NCI-H345 (cell line): ENCODE measurements around the gene ZNF486.
"Not testable (repeated sequence)": the region's sequence is repeated elsewhere in the genome, so short reads cannot be mapped to it uniquely, and the experiment has no call there.

Experiments
- DNase-seq: peaks from one replicate; lab custom pipeline; 2025; lab: John Stamatoyannopoulos, UW

The ZNF486 gene

DNA sequence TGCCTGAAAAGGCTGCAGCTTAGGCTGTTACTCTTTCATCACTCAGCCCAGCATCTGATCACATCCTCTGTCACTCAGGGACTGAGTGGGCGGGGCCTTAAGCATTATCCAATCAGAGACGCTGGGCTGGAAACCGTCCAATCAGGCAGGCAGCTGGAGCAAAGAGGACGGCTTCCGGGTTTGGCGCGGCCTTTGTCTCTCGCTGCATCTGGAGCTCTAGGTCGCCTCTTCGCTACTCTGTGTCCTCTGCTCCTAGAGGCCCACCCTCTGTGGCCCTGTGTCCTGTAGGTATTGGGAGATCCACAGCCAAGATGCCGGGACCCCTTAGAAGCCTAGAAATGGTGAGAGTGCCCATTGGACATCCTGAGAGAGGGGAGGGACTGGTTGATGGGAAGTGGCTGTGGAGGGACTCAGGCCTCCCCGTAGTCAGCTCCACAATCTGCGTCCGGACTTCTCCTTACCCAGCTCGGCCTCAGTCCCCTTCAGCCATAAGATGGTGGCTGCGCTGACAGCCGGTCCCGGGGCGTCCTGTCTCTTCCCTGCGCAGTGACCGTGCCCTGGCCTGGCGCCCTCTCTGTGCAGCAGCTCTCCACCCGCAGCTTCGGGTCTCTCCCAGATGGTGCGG lies at the start of gene ZNF486:
ZNF486 (plus strand) TSS at position 195 of the 625 bp plus-strand sequence; CDS start at position 312, 117 bp downstream.
- DNase-seq, result no peak

DNA sequence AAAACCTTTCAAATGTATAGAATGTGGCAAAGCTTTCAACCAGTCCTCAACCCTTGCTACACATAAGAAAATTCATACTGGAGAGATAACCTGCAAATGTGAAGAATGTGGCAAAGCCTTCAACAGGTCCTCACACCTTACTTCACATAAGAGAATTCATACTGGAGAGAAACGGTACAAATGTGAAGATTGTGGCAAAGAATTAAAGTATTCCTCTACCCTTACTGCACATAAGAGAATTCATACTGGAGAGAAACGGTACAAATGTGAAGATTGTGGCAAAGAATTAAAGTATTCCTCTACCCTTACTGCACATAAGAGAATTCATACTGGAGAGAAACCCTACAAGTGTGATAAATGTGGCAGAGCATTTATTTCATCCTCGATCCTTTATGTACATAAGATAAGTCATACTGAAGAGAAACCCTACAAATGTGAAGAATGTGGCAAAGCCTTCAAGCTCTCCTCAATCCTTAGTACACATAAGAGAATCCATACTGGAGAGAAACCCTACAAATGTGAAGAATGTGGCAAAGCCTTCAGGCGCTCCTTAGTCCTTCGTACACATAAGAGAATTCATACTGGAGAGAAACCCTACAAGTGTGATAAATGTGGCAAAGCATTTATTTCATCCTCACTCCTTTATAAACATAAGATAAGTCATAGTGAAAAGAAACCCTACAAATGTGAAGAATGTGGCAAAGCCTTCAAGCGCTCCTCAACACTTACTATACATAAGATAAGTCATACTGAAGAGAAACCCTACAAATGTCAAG lies 48.8 kb upstream of the ZNF486 start:
- DNase-seq, result not testable (repeated sequence)

DNA sequence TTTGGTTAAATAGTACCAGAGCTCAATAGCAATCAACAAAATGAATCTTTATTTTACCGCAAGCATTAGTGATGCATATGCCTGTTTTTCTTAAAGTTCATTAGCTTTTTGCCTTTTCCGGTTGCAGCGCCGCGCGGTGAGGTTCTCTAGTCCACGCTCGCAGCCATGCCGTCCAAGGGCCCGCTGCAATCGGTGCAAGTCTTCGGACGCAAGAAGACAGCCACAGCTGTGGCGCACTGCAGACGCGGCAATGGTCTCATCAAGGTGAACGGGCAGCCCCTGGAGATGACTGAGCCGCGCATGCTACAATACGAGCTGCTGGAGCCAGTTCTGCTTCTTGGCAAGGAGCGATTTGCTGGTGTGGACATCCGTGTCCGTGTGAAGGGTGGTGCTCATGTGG lies 42.1 kb upstream of the ZNF486 start:
- DNase-seq, result no peak

DNA sequence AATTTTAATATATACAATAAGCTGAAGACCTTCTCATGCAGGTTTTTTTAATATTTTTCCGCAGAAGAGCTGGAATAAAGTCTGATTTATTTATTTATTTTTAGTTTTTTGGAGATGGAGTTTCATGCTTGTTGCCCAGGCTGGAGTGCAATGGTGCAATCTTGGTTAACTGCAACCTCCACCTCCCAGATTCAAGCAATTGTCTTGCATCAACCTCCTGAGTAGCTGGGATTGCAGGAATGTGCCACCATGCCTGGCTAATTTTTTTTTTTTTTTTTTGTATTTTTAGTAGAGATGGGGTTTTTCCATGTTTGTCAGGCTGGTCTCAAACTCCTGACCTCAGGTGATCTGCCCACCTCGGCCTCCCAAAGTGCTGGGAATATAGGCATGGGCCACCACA lies 34.1 kb upstream of the ZNF486 start:
- not testable (repeated sequence) for DNase-seq

DNA sequence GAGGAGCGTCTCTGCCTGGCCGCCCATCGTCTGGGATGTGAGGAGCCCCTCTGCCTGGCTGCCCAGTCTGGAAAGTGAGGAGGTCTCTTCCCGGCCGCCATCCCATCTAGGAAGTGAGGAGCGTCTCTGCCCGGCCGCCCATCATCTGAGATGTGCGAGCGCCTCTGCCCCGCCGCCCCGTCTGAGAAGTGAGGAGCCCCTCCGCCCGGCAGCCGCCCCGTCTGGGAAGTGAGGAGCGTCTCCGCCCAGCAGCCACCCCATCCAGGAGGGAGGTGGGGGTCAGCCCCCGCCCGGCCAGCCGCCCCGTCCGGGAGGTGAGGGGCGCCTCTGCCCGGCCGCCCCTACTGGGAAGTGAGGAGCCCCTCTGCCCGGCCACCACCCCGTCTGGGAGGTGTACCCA lies 29.3 kb upstream of the ZNF486 start:
- DNase-seq, result not testable (repeated sequence)

DNA sequence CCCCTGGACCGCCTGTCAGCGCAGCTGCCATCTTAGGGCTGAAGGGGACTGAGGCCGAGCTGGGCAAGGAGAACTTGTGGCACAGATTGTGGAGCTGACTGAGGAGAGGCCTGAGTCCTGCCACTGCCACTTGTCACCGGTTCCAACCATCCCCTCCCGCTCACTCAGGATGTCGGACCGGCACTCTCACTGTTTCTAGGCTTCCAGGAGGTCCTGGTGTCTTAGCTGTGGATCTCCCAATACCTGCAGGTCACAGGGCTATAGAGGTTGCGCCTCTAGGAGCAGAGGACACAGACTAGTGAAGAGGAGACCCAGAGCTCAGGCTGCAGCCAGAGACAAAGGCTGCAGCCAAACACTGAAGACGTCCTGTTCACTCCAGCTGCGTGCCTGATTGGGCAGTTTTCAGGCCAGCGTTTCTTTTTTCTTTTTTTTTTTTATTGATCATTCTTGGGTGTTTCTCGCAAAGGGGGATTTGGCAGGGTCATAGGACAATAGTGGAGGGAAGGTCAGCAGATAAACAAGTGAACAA lies 15.3 kb upstream of the ZNF486 start:
- no peak for DNase-seq

DNA sequence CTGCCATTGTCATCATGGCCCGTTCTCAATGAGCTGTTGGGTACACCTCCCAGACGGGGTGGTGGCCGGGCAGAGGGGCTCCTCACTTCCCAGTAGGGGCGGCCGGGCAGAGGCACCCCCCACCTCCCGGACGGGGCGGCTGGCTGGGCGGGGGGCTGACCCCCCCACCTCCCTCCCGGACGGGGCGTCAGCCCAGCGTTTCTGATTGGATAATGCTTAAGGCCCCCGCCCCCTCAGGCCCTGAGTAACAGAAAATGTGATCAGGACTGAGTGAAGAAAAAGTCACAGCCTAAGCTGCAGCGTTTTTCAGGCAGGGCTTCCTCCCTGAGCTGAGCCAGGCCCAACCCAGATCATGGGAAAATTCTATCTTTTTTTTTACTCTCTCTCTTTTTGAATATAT lies 14.5 kb upstream of the ZNF486 start:
- DNase-seq, result not testable (repeated sequence)

DNA sequence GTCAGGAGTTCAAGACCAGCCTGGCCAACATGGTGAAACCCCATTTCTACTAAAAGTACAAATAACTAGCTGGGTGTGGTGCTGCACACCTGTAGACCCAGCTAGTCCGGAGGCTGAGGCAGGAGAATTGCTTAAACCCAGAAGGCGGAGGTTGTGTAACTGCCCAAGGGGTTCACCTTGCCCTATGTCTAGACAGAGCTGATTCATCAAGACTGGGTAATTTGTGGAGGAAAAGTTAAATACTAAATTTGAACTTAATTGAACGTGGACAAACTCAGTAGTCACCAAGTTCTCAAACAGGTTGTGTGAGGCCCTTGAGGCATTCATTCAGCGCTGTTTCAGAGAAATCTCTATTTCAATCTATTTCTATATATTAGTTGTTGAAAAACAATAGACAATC lies 13.7 kb upstream of the ZNF486 start:
- DNase-seq, result no peak

DNA sequence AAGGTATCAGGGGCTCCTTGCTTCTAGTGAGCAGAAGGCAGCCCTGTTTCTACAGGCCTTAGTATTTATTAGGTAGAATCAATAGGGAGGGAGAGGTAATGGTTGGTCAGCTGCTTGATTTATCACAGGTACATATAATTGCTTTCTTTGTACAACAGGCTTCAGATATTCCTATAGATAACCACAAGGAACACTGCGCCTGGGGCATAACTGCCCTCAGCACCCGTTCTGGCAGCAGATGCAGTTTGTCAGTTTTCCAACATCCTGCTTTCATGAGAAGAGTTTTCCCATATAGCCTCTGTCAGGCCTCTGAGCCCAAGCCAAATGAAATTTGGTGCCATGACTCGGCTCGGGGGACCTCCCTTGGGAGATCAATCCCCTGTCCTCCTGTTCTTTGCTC lies 12.4 kb upstream of the ZNF486 start:
- DNase-seq, result no peak

DNA sequence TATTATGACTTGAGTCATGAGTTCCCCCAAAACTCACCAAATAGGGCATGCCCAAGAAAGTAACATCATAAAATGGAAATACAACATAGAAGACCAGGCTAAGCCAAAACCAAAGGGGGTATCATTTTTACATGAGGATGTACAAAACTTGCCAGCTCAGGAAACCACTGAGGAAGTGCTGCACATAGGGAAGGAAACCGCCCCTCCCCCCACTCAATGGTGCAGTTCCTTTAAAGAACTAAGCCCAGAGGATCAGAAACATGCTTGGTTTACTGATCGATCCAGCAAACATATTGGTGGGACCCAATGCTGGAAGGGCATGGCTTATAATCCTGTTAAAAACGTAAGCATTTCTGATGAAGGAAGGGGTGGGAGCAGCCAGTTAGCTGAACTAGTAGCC lies 4.2 kb upstream of the ZNF486 start:
- no peak for DNase-seq

DNA sequence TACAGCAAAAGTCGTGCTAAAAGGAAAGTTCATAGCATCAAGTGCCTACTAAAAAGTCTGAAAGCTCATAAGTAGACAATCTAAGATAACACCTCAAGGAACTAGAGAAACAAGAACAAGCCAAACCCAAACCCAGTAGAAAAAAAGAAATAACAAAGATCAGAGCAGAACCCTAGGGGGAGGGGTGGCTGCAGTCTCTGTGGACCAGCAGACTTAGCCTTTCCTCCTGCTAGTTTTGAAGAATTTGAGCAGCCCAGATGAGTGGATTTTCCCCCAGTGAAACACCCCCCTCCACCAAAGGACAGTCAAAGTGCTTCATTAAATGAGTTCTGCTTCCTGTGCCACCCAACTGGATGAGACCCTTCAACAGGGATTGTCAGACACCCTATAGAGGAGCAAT lies 2.6 kb upstream of the ZNF486 start:
- DNase-seq, result no peak

DNA sequence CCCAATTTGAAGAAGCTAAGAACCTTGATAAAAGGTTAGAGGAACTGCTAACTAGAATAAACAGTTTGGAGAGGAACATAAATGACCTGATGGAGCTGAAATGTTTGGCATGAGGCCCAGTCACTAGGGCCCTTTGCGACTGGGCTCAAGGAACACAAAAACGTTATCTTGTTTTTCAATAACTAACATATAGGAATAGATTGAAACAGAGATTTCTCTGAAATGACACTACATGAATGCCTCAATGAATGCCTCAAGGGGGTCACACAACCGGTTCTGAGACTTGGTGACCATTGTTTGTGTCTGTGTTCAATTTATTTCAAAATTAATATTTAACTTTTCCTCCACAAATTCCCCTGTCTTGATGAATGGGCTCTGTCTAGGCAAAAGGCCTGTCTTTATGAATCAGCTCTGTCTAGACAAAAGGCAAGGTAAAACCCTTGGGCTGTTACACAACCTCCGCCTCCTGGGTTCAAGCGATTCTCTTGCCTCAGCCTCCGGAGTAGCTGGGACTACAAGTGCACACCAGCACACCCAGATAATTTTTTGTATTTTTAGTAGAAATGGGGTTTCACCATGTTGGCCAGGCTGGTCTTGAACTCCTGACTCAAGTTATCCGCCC lies 932 bp upstream of the ZNF486 start:
- no peak for DNase-seq

DNA sequence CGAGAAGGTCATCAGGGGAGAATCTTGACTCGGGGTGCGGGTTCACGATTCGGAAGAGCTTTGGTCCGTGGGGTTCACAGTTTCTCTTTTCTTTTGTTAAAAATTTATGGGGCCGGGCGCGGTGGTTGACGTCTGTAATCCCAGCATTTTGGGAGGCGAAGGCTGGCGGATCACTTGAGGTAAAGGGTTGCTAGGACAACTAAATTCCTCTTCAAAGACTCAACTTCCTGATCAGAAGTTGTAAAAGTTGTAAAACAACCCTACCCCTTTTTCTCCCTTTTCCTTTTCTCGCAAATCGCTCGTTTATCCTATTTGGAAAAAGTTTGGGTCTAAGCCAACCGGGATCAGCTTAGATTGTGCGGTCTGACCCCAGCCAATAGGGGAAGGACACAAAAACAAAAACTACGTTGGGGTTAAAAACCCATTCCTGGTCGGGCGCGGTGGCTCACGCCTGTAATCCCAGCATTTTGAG lies 673 bp downstream of the ZNF486 start:
- no peak for DNase-seq

DNA sequence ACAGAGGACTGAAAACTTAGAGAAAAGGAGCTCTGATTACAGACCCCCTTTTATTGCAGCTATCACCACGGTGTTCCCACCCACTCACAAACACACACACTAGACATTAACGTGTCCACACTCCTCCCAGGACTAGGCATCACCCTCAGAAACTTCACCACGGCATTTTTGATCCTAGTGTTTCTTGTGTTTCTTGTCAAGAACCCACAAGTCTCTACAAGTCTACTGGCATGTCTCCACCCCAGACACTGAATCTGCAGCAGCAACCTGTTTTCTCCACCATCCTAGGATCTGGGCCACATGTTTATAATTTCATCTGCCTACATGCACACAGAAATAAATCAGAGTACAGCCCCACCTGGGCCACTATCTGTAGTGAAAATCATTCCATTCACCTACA lies 4.3 kb downstream of the ZNF486 start:
- no peak for DNase-seq

DNA sequence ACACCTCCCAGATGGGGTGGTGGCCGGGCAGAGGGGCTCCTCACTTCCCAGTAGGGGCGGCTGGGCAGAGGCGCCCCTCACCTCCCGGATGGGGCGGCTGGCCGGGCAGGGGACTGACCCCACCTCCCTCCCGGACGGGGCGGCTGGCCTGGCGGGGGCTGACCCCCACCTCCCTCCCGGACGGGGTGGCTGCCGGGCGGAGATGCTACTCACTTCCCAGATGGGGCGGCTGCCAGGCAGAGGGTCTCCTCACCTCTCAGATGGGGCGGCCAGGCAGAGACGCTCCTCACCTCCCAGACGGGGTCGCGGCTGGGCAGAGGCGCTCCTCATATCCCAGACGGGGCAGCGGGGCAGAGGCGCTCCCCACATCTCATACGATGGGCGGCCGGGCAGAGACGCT lies 8.8 kb downstream of the ZNF486 start:
- DNase-seq, result not testable (repeated sequence)

DNA sequence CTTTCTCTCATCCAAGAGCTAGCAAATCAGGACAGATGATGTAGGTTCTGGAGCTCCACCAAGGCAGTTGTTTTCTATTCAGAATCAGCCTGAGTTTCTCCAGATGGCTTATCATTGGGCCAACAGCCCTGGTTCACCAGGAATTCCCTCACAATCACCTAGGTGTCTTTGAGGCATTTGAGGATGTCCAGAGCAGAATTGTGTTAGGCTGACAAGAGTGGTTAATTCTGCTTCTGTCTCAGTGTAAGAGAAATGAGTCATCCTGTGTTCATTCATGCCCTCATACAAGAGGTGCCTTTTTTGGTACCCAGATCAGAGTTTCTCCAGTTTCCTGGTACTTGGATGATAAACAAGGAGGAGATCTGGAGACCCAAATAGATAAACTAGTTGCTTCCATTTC lies 12.9 kb downstream of the ZNF486 start:
- DNase-seq, result not testable (repeated sequence)

DNA sequence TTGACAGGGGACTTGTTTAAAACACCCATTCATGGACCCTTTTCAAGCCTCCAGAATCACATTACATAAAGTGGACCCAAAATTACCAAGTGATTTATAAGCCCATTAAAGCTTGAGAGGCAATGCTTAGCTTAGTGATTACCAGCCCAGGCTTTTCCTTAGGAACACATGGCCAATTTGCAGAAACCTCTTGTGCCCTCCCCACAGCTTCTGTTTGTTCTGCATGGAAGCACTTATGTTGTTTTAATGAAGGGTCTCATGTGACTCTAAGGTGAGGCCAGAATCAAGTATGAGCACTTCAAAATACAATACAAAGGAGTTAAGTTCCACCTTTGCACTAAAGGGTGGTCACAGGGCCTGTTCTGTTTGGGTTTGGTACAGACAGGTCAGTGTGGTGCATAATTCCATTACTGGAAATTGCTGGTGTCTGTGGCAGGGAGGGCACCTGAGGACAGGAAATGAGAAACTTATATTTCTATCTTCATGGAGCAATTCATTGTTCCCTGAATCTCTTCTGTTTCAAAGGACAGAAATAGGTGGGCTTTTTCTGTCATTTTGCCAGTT lies 15.3 kb downstream of the ZNF486 start:
- DNase-seq, result no peak

DNA sequence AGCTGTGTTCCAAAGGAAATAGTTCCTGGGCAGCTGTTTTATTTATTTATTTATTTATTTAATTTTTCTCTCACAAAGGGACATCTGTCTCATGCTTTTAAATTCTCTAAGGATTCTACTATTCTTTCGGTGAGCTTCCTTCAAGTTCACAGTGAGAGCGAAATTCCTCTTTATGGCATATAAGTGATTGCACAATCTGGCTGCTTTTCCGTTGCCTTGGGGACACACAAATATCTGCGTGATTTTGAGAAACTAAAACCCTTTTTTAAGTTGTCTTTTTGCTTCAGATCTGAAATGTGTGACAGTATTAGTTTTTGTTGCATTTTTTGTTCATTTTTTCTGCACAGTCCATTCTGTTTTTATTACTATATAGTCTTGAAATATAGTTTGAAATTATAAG lies 19.2 kb downstream of the ZNF486 start:
- DNase-seq, result no peak

DNA sequence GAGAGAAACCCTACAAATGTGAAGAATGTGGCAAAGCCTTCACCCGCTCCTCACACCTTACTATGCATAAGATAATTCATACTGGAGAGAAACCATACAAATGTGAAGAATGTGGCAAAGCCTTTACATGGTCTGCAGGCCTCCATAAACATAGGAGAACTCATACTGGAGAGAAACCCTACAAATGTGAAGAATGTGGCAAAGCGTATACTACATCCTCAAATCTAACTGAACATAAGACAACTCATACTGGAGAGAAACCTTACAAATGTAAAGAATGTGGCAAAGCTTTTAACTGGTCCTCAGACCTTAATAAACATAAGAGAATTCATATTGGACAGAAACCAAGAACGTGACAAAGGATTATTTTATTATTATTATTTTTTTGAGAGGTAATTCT lies 30.7 kb downstream of the ZNF486 start:
- DNase-seq, result no peak

DNA sequence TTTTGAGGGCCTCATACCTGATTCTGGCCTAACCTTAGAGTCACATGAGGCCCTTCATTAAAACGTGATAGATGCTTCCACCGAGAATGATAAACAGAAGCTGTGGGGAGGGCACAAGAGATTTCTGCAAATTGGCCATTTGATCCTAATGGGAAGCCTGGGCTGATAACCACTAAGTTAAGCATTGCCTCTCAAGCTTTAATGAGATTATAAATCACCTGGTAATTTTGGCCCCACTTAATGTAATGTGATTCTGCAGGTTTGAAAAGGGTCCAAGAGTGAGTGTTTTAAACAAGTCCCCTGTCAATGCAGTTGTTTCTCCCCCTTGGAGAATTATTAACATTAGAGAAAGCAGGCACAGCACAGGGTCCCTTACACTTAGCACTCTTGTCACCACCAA lies 42.0 kb downstream of the ZNF486 start:
- DNase-seq, result no peak

DNA sequence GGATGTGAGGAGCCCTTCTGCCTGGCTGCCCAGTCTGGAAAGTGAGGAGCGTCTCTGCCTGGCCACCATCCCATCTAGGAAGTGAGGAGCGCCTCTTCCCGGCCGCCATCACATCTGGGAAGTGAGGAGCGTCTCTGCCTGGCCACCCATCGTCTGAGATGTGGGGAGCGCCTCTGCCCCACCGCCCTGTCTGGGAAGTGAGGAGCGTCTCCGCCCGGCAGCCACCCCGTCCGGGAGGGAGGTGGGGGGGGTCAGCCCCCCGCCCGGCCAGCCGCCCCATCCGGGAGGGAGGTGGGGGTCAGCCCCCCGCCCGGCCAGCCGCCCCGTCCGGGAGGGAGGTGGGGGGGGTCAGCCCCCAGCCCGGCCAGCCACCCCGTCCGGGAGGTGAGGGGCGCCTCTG lies 47.4 kb downstream of the ZNF486 start:
- DNase-seq, result not testable (repeated sequence)

DNA sequence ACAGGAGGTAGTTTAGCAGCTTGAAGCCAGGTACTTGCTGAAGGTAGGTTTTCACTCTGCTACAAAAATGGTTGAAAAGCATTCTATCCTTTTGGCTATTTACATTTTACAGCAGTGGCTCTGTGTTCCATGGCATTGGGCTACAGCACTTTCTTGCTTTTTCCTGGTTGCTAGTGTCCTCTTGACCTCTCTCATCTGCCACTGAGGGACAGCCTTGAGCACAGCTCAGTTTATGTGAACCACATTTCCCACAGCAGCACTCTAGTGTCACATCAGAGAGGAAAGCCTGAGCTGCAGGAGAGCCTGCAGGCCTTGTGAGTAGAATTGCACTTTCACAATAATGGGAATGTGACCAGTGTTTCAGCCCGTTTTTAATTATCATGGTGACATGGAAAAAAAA lies 54.6 kb downstream of the ZNF486 start:
- DNase-seq, result not testable (repeated sequence)

DNA sequence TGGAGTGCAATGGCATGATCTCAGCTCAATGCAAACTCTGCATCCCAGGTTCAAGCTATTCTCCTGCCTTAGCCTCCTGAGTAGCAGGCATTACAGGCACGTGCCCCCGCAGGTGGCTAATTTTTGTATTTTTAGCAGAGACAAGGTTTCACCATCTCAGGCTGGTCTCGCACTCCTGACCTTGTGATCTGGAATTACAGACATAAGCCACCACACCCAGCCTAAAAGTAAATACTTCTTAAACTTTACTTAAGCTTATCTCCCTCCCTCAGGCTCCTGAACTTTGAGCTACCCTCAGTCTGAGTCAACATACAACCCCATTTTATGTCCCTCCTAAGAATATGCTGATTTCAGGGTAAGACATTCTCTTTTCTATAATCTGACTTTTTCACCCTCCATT lies 66.1 kb downstream of the ZNF486 start:
- no peak for DNase-seq
